GM18873 (cell line): Measurements from ENCODE around the gene PKDREJ.
"Not testable (repeated sequence)": the region's sequence is repeated elsewhere in the genome, so short reads cannot be mapped to it uniquely, and the experiment has no call there.

ENCODE experiments used
- ATAC-seq: cut with Tn5 transposase; IDR thresholded peaks from one replicate; pipeline ENCODE4 v1.9.1; 2021; ENCODE audit warnings: mild to moderate bottlenecking, moderate library complexity, moderate number of reproducible peaks; ENCODE audit not compliant: unreplicated experiment, low FRiP score

PKDREJ gene

GRCh38 chr22:46267431-46268279, 4.5 kb upstream of the PKDREJ start, which contains the start of gene TTC38:
Gene TTC38 (plus strand): TSS chr22:46268008. CDS start chr22:46268040, 32 bp downstream.
- no peak for ATAC-seq

- ATAC-seq, result not testable (repeated sequence)
Measured at GRCh38 chr22:46265627-46266026, 2.5 kb upstream of the PKDREJ start.

- ATAC-seq, result not testable (repeated sequence)
Measured at GRCh38 chr22:46264520-46264919, 1.4 kb upstream of the PKDREJ start.

- ATAC-seq, result no peak
Measured at GRCh38 chr22:46262449-46263215, 511 bp downstream of the PKDREJ start.

GRCh38 chr22:46260038-46260437, 3.1 kb downstream of the PKDREJ start:
- no peak for ATAC-seq

GRCh38 chr22:46259374-46259773, 3.8 kb downstream of the PKDREJ start:
- ATAC-seq, result no peak

- ATAC-seq, result no peak
Measured at GRCh38 chr22:46256358-46256958, 6.7 kb downstream of the PKDREJ start.

GRCh38 chr22:46251816-46252380, 11.2 kb downstream of the PKDREJ start:
- no peak for ATAC-seq

GRCh38 chr22:46251266-46251665, 11.9 kb downstream of the PKDREJ start:
- ATAC-seq, result no peak

- ATAC-seq, result no peak
Measured at GRCh38 chr22:46250783-46251125, 12.4 kb downstream of the PKDREJ start.

GRCh38 chr22:46250035-46250782, 12.9 kb downstream of the PKDREJ start, which contains the start of gene CDPF1:
Gene CDPF1 (minus strand): TSS chr22:46250293. CDS start chr22:46248284, 2,009 bp downstream.
- peak; percentile 59 for ATAC-seq

GRCh38 chr22:46247443-46247975, 15.6 kb downstream of the PKDREJ start:
- ATAC-seq, result no peak

- ATAC-seq, result no peak
Measured at GRCh38 chr22:46246178-46246577, 17.0 kb downstream of the PKDREJ start.

- ATAC-seq, result no peak
Measured at GRCh38 chr22:46245511-46245910, 17.6 kb downstream of the PKDREJ start.

GRCh38 chr22:46244771-46245170, 18.4 kb downstream of the PKDREJ start:
- no peak for ATAC-seq

- no peak for ATAC-seq
Measured at GRCh38 chr22:46242076-46242475, 21.1 kb downstream of the PKDREJ start.

GRCh38 chr22:46241396-46242007, 21.6 kb downstream of the PKDREJ start:
- no peak for ATAC-seq

GRCh38 chr22:46240907-46241306, 22.2 kb downstream of the PKDREJ start:
- no peak for ATAC-seq

GRCh38 chr22:46240506-46240905, 22.6 kb downstream of the PKDREJ start:
- no peak for ATAC-seq
